Left ventricle myocardium superior (tissue), 1 donor: ENCODE measurements around the gene DMGDH. TPM values are rescaled to one million over a fixed set of nuclear protein-coding genes. Genes with fewer than 3 reads are reported as not detected.

Experiments used
- ATAC-seq: fragments of 200-7000 bp; cut with Tn5 transposase; one replicate; pipeline ENCODE4 v1.9.1; 2020; ENCODE audit warnings: mild to moderate bottlenecking, moderate library complexity
- DNase-seq: peaks from one replicate; pipeline ENCODE4 v3.0.0-alpha.2; 2020
- intact Hi-C: fragments of 100-400 bp; cut with micrococcal nuclease; formaldehyde crosslinking; loops from one replicate; pipeline ENCODE4 v1.11.0; 2022
- total RNA-seq: library from RNA; stranded (reverse); fragmentation: NEBNext Ultra II Directional; extraction: Animal tissue kit (Norgen Biotek cat#: 25700); gene quantifications from one replicate; pipeline ENCODE4 v1.2.1, GENCODE V29; 2021
- donor health status: DM: no; HTN: yes; CAD: no; lungs with severe emphysema.

DMGDH gene
- total RNA-seq, 1 donor from 2014 or later, result 1.3 TPM

GRCh38 chr5:79075646-79076426 is 6.4 kb upstream of the DMGDH start:
- DNase-seq (peak; percentile 38), ATAC-seq (peak; percentile 90)
- intact Hi-C loops, result no loop called here

- DNase-seq (no peak), ATAC-seq (no peak)
- intact Hi-C loops, result no loop called here
These were observed 5.2 kb upstream of the DMGDH start for GRCh38 chr5:79074641-79075040.

- intact Hi-C loops, result no loop called here
- DNase-seq, result no peak
- peak; percentile 59 for ATAC-seq
These were observed 835 bp upstream of the DMGDH start for GRCh38 chr5:79070350-79070667.

- no peak for ATAC-seq
- intact Hi-C loops, result no loop called here
- no peak for DNase-seq
These were observed 7.0 kb downstream of the DMGDH start for GRCh38 chr5:79062436-79062835.

GRCh38 chr5:79059674-79060073 is 9.8 kb downstream of the DMGDH start:
- DNase-seq, result no peak
- ATAC-seq, result no peak
- intact Hi-C loops, result no loop called here

- no peak for ATAC-seq
- no peak for DNase-seq
- intact Hi-C loops, result no loop called here
These were observed 12.6 kb downstream of the DMGDH start for GRCh38 chr5:79056847-79057246.

GRCh38 chr5:79055017-79055416 is 14.5 kb downstream of the DMGDH start:
- intact Hi-C loops, result no loop called here
- DNase-seq (no peak), ATAC-seq (no peak)

- no peak for ATAC-seq
- intact Hi-C loops, result no loop called here
- DNase-seq, result no peak
These were observed 16.2 kb downstream of the DMGDH start for GRCh38 chr5:79053321-79053720.

GRCh38 chr5:79050498-79050897 is 19.0 kb downstream of the DMGDH start:
- intact Hi-C loops, result no loop called here
- ATAC-seq (no peak), DNase-seq (peak; percentile 28)

GRCh38 chr5:79048437-79048836 is 21.0 kb downstream of the DMGDH start:
- intact Hi-C loops, result no loop called here
- DNase-seq, result no peak
- no peak for ATAC-seq

- intact Hi-C loops, result no loop called here
- no peak for ATAC-seq
These were observed 22.3 kb downstream of the DMGDH start for GRCh38 chr5:79047199-79047598.

GRCh38 chr5:79042188-79042587 is 27.3 kb downstream of the DMGDH start:
- intact Hi-C loops, result no loop called here
- ATAC-seq (no peak), DNase-seq (no peak)

More at GRCh38 chr5:79047199-79047598, 22.3 kb downstream of the DMGDH start:
- no peak for DNase-seq

- ATAC-seq (no peak), DNase-seq (no peak)
- intact Hi-C loops, result no loop called here
These were observed 32.7 kb downstream of the DMGDH start for GRCh38 chr5:79036769-79037168.

GRCh38 chr5:79035237-79035636 is 34.2 kb downstream of the DMGDH start:
- no peak for DNase-seq
- ATAC-seq, result no peak
- intact Hi-C loops, result no loop called here

- DNase-seq (no peak), ATAC-seq (no peak)
- intact Hi-C loops, result no loop called here
These were observed 36.7 kb downstream of the DMGDH start for GRCh38 chr5:79032782-79033181.

- DNase-seq (no peak), ATAC-seq (no peak)
- intact Hi-C loops, result no loop called here
These were observed 37.3 kb downstream of the DMGDH start for GRCh38 chr5:79032031-79032695.

GRCh38 chr5:79031485-79031867 is 38.0 kb downstream of the DMGDH start:
- ATAC-seq (no peak), DNase-seq (no peak)
- intact Hi-C loops, result no loop called here

- ATAC-seq (no peak), DNase-seq (no peak)
- intact Hi-C loops, result no loop called here
These were observed 38.6 kb downstream of the DMGDH start for GRCh38 chr5:79030663-79031484.

GRCh38 chr5:79025054-79025472 is 44.4 kb downstream of the DMGDH start:
- DNase-seq, result peak; percentile 61
- intact Hi-C loops, result loop anchor here (2.0 to 10.0 kb wide), 2 partner anchors 108 to 440 kb away; no protein-coding TSS in a partner anchor
- peak; percentile 72 for ATAC-seq

GRCh38 chr5:79023947-79024346 is 45.5 kb downstream of the DMGDH start:
- intact Hi-C loops, result loop anchor here (2.0 to 10.0 kb wide), 2 partner anchors 109 to 441 kb away; no protein-coding TSS in a partner anchor
- DNase-seq (no peak), ATAC-seq (no peak)
